ENCODE results near the gene METTL17. TPM values are rescaled to one million over a fixed set of nuclear protein-coding genes. Genes with fewer than 3 reads are reported as not detected.
"Not testable (repeated sequence)": the region's sequence is repeated elsewhere in the genome, so short reads cannot be mapped to it uniquely, and the experiment has no call there.

Gene METTL17
- total and polyA plus RNA-seq, 2 experiments from 2014 or later = 65.9 to 80.9 TPM

DNA sequence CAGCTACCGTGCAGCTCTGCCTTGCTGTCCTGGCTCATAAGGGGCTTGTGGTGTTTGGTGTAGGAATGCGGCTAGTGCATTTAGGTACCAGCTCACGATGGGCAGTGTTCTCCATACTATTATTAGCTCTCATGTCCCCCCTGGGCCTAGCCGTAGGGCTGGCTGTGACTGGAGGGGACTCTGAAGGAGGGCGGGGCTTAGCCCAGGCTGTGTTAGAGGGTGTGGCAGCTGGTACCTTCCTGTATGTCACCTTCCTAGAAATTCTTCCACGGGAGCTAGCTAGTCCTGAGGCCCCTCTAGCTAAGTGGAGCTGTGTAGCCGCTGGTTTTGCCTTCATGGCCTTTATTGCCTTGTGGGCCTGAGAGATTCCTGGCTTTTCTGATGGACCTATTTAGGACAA, 11.4 kb downstream of the METTL17 start:
- Histone ChIP-seq H3K9me3 (ENCODE audit: low read depth) (no peaks in the 10 kb centered on the region), H4K20me1 (ENCODE audit: insufficient read depth, poor library complexity, severe bottlenecking) (no peaks in the 10 kb centered on the region), H3K27ac (no peak overlapping the region), H2AFZ (no peak overlapping the region), H3K4me1 (ENCODE audit: insufficient read depth) (peaks cover 29% of the 10 kb centered on the region), H3K4me3 (no peak overlapping the region), H3K27me3 (no peaks in the 10 kb centered on the region), H3K79me2 (no peaks in the 10 kb centered on the region), H3K4me2 (no peak overlapping the region), H3K36me3 (replicated peaks; ENCODE audit: insufficient read depth, low read depth) (peaks cover 4% of the 10 kb centered on the region), H3K9me2 (replicated peaks; ENCODE audit: insufficient read depth) (no peaks in the 10 kb centered on the region)
- DNase-seq (ENCODE audit: low spot score) = no peak
- WGBS (ENCODE audit: low lambda C conversion rate, missing lambda C conversion rate) = 77% methylated on average over 7 of the region's 7 CpGs
- TF ChIP-seq EZH2 (IDR thresholded peaks at IDR 0.05; ENCODE audit: borderline replicate concordance) (no peak), EZH2phosphoT487 (IDR thresholded peaks at IDR 0.05; ENCODE audit: low read depth, severe bottlenecking, unreplicated experiment) (no peak)
- TF ChIP-seq, protein P1, sequence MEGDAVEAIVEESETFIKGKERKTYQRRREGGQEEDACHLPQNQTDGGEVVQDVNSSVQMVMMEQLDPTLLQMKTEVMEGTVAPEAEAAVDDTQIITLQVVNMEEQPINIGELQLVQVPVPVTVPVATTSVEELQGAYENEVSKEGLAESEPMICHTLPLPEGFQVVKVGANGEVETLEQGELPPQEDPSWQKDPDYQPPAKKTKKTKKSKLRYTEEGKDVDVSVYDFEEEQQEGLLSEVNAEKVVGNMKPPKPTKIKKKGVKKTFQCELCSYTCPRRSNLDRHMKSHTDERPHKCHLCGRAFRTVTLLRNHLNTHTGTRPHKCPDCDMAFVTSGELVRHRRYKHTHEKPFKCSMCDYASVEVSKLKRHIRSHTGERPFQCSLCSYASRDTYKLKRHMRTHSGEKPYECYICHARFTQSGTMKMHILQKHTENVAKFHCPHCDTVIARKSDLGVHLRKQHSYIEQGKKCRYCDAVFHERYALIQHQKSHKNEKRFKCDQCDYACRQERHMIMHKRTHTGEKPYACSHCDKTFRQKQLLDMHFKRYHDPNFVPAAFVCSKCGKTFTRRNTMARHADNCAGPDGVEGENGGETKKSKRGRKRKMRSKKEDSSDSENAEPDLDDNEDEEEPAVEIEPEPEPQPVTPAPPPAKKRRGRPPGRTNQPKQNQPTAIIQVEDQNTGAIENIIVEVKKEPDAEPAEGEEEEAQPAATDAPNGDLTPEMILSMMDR (IDR thresholded peaks at IDR 0.05; ENCODE audit: poor library complexity) = no peak

DNA sequence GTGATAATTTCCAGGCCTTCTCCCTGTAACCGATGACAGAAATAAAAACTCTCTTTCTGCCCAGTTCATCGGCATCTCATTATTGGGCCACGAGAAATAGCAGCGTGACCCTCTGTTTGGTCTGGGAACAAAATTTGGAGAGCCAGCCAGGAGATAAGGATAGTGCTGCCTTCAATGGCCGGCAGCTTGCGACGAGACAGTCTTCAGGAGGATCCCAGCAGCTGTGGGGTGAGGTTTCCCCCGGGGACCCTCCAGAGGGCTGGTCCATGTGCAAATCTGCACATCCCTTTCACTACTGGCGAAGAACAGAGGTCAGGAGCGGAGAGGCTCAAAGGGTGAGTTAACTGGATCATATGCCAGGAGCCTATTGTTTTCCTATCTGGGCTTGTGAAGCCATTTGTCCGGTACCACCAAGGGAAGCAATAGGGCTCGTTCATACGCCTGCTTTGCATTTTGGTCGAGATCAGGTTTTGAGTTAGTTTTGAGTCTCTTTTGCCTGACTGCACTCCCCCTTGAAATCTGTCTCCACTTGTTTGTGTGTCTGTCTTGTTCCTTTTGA, 14.1 kb downstream of the METTL17 start:
- peaks cover 12% of the 10 kb centered on the region for H3K4me1 ChIP-seq (ENCODE audit: insufficient read depth)
- TF ChIP-seq, protein P1 (IDR thresholded peaks at IDR 0.05; ENCODE audit: poor library complexity) = no peak
- no peak for TF ChIP-seq EZH2phosphoT487 (IDR thresholded peaks at IDR 0.05; ENCODE audit: low read depth, severe bottlenecking, unreplicated experiment)
- no peak for TF ChIP-seq EZH2 (IDR thresholded peaks at IDR 0.05; ENCODE audit: borderline replicate concordance)
- peak overlapping the region; percentile 69 for H3K27ac ChIP-seq
- no peaks in the 10 kb centered on the region for H3K36me3 ChIP-seq (replicated peaks; ENCODE audit: insufficient read depth, low read depth)
- peak overlapping the region; percentile 77 for H2AFZ ChIP-seq
- H3K9me2 ChIP-seq (replicated peaks; ENCODE audit: insufficient read depth) = no peaks in the 10 kb centered on the region
- no peak overlapping the region for H3K4me3 ChIP-seq
- H3K79me2 ChIP-seq = no peaks in the 10 kb centered on the region
- WGBS (ENCODE audit: low lambda C conversion rate, missing lambda C conversion rate) = 59% methylated on average over 14 of the region's 14 CpGs
- no peaks in the 10 kb centered on the region for H3K27me3 ChIP-seq
- DNase-seq (ENCODE audit: low spot score) = no peak
- no peaks in the 10 kb centered on the region for H3K9me3 ChIP-seq (ENCODE audit: low read depth)
- H3K4me2 ChIP-seq = peak overlapping the region; percentile 54
- H4K20me1 ChIP-seq (ENCODE audit: insufficient read depth, poor library complexity, severe bottlenecking) = no peaks in the 10 kb centered on the region

DNA sequence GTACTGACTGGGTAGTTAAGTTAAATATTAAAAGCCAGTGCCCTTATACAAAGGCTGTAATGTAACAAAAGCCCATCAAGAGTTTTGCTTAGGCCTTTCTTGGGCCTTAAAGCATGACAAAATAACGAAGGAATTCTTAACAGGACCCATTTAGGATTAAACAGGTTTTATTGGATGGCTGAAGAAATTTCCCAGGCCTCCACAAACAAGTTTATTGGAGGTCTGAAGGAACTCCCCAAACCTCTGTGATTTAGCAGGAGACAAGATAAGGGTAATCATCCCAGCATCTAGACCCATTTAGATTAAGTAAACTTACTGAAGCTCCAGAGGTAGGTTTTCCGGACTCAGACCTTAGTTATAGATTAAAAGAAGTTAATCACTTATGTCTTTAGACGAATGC, 19.9 kb downstream of the METTL17 start:
- H3K4me2 ChIP-seq = peak overlapping the region; percentile 10
- not testable (repeated sequence) for H4K20me1 ChIP-seq (ENCODE audit: insufficient read depth, poor library complexity, severe bottlenecking); H3K9me3 ChIP-seq (ENCODE audit: low read depth); H3K4me3 ChIP-seq; H3K9me2 ChIP-seq (replicated peaks; ENCODE audit: insufficient read depth); H3K79me2 ChIP-seq; H3K36me3 ChIP-seq (replicated peaks; ENCODE audit: insufficient read depth, low read depth); H3K27me3 ChIP-seq; DNase-seq (ENCODE audit: low spot score)
- H3K4me1 ChIP-seq (ENCODE audit: insufficient read depth) = peaks cover 16% of the 10 kb centered on the region
- H2AFZ ChIP-seq = peak overlapping the region; percentile 3
- 11% methylated on average over 3 of the region's 3 CpGs for WGBS (ENCODE audit: low lambda C conversion rate, missing lambda C conversion rate)
- H3K27ac ChIP-seq = peak overlapping the region; percentile 32

DNA sequence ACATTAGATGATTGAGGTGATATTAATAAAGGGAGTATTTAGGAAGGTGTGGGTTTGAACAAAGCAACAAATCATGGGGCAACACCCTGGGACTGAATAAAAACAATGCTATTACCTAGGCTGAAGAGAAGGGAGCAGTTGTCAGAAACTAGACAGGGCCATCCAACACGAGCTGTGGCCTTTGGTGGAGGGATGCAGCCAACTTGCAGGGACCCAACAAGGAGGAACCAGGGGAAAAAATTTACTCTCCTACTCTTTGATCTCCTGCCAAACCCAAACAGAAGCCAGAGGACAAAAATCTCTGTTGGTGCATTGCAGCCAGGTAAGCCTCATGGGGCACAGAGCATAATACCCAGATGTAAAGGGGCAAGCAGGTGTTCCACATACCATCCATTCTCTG, 21.4 kb downstream of the METTL17 start:
- H3K79me2 ChIP-seq = no peaks in the 10 kb centered on the region
- no peaks in the 10 kb centered on the region for H3K9me3 ChIP-seq (ENCODE audit: low read depth)
- peaks cover 16% of the 10 kb centered on the region for H3K4me1 ChIP-seq (ENCODE audit: insufficient read depth)
- no peaks in the 10 kb centered on the region for H3K27me3 ChIP-seq
- no peak for DNase-seq (ENCODE audit: low spot score)
- 95% methylated on average over 1 of the region's 1 CpG for WGBS (ENCODE audit: low lambda C conversion rate, missing lambda C conversion rate)
- no peak overlapping the region for H2AFZ ChIP-seq
- no peak for TF ChIP-seq EZH2phosphoT487 (IDR thresholded peaks at IDR 0.05; ENCODE audit: low read depth, severe bottlenecking, unreplicated experiment)
- TF ChIP-seq, protein P1 (IDR thresholded peaks at IDR 0.05; ENCODE audit: poor library complexity) = no peak
- no peak for TF ChIP-seq EZH2 (IDR thresholded peaks at IDR 0.05; ENCODE audit: borderline replicate concordance)
- no peaks in the 10 kb centered on the region for H4K20me1 ChIP-seq (ENCODE audit: insufficient read depth, poor library complexity, severe bottlenecking)
- H3K4me3 ChIP-seq = no peak overlapping the region
- H3K27ac ChIP-seq = no peak overlapping the region
- no peak overlapping the region for H3K4me2 ChIP-seq
- no peaks in the 10 kb centered on the region for H3K9me2 ChIP-seq (replicated peaks; ENCODE audit: insufficient read depth)
- H3K36me3 ChIP-seq (replicated peaks; ENCODE audit: insufficient read depth, low read depth) = no peaks in the 10 kb centered on the region

Measured in hepatocyte (in vitro differentiated cells).